NCI-H748 (cell line): Measurements from ENCODE around the gene RETNLB.
A peak's percentile ranks its signal among the peaks of the same experiment; 100 is the strongest.

Experiments used
- DNase-seq: peaks from one replicate; lab custom pipeline; 2025; ENCODE audit not compliant: unreplicated experiment; lab: John Stamatoyannopoulos, UW

The RETNLB gene, protein sequence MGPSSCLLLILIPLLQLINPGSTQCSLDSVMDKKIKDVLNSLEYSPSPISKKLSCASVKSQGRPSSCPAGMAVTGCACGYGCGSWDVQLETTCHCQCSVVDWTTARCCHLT

DNA sequence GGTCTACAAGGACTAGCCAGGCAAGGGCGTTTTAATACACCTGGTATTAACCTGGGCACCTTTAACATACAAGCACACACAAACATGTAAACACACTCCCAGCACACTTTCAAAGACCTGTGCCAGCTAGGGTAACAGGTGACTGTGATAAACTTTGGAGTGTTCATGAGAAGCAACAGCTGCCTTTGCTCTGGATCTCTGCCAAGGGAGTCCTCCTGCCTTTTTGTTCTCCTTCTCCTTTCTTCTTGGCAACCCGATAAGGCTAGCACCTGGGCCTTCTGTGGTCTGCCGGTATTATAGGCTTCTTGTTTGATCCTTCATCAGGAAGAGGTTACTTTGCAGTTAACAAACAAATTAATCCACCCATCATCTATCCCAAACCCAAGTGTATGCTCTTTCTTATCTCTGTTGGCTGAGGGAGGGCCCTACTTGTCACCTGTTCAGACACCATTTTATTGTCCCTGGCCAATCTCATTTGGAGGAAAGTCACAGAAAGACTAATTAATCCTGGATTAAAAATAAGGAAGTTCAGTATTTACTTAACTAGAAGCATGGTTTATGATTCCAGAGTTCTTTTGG, at the start of gene RETNLB:
Gene RETNLB (minus strand): TSS at position 7 of the 579 bp plus-strand sequence. CDS start 225 bp downstream, outside the sequence.
- DNase-seq, result peak; percentile 94

DNA sequence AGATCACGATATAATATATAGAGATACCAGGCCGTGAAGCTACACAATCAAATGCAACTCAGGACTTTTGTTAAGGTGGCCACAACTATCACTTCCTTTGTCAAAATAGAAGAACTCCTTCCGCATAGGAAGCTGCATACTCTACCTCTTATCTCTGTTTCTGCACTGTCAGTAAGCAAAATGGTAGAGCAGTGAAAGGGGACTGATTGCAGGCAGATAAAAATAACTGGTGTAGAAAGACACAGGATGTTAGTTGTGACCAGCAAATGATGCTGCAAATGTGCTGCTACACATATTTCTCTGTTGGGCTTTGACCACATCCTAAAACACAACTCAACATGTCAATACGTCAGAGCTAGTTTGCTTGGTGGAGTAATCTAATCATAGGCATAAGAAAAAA, 49.1 kb upstream of the RETNLB start:
- DNase-seq, result no peak

DNA sequence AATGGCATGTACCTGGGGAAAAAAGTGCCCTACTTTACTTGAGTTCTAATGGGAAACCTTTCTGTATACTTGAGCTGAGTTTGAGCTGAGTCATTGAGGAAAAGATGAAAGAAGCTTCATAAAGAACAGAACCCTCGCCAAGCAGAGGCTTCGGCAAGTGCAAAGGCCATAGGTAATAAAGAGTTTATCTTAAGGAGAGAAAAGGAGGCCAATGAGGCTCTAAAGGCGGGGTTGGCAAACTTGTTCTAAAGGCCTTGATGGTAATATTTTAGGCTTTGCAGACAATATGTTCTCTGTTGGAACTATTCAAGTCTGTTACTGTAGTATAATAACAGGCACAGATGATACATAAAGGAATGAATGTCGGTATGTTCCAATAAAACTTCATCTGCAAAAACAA, 47.8 kb upstream of the RETNLB start:
- no peak for DNase-seq

DNA sequence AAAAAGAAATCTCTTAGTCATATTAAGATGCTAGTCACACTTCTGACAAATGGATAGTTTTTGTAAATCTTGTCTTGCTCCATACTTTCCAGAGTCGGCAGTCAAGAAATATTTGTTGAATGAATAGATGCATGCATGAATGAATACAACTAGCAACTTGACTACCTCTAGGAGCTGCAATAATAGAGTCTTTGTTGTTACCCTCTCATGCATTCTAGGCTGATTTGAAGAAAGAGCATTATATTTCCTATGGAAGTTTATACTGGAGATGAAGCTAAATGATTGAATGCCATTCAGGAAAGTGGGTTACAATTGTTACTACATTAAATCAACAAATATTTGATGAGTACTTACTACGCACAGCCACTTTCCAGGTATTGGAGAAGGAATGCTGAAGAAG, 47.2 kb upstream of the RETNLB start:
- no peak for DNase-seq

DNA sequence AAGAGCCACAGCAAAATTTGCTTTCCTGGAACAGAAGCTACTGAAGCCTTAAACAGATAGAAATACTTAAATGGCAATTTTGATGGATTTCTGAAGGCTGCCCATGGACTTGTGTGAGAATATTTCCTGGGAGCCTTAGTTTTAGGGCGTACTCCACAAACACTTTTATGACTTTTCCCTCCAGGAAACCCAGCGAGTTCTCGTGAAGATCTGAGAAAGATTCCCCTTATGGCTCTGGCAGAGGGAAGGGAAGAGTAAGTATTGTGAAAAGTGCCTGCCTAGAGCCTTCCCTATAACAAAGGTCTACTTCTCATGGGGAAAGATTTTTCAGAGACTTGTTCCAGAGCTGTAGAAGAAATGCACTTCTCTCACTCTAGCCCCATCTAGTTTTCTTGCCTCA, 34.3 kb upstream of the RETNLB start:
- DNase-seq, result no peak

DNA sequence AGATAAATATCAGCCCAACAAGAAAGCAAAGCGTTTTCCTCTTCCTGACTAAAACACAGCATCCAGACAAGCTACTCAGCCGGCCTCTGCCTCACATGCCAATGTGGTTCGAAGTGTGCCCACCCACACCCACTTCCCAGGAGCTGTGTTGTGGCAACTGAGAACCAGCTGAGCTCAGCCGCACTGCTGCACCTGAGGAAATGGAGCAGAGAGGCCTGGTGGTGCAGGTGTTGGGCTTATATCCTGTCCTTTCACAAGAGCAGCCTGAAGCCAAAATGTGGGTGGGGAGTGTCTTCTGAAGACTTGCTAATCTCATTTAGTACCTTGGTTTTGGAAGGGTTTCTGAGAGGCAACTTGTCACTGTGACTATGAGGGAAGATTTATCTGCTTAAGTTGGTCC, 23.0 kb upstream of the RETNLB start:
- no peak for DNase-seq

DNA sequence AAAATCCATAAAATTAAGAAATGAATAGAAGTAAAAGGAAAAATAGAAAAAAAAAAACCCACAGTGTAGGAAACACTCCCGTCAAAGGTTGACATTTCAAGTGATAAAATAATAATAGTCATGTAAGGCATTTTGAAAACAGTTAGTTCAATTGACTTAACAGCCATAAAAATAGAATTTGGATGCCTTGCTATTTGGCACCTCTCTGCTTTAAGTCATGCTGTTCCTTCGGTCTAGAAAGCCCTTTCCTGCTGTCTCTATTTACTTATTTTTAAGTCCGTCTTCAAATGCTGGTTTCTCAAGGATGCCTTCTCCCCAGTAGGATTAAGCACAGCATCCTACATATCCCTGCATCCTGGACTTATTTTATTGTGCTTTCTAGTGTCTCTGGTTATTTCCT, 22.3 kb upstream of the RETNLB start:
- DNase-seq, result no peak

DNA sequence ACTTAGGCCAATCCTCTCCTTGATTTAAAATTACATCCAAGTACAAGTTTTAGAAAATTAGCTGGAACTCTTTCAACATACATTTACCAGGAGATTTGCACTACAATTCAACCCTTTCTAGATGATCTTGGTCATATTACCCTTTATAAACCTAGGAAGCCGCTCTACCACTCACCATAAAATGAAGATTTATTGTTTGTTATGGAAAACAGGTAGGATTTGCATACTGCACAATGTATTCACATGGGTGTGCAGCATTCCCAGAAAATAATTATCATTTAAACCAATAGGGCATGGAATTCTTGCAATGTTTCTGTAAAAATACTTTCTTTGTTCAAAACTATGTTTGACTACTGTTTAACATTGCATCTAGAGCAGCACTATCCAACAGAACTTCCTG, 18.4 kb upstream of the RETNLB start:
- DNase-seq, result no peak

DNA sequence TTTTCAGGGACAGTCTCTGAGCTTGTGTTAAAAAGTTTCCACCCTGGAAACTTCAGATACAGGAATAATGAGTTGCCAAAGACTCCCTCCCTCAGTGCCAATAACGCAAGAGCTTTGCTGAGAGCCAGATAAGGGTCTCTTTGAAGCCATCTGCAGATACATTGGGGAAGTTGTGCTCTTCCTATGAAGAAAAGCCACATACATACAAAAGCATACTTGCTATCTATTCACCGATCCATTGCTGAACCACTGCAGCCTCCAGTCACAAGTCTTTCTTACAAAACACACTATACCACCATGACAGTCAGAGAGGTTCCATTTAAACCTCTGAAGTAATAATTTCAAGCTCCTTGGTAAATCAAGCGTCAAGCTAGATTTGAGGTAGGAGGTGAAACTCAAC, 10.0 kb upstream of the RETNLB start:
- no peak for DNase-seq

DNA sequence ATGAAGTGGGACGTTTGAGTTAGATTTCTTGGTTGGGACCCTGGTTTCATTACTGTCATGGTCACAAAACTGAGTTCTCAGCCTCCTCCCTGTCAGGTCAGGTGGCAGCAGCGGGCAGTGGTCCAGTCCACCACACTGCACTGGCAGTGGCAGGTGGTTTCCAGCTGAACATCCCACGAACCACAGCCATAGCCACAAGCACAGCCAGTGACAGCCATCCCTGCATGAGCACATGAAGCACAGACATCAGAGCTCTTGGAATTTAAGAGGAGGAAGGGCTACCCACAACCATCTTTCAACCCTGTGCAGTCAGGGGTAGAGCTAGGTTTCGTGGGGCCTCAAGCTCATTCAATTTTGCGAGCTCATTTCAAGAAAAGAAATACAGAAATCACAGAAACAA, 1.5 kb downstream of the RETNLB start:
- DNase-seq, result no peak

DNA sequence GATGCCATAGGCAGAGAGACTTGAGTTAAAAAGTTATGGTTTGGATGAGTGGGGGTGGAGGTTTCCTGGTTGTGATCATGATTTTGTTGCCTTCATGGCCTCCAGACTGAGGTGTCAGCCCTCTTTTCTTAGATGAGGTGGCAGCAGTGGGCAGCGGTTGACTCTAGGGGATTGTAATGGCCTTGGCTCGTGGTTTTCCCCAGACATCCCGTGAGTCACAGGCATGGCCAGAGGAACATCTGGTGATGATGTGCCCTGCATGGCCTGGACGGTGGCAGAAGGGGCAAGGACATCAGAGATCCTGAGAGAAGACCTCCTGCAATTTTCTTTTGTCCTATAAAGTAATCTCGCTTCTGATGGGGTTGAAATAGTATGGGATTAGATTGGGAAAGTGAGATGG, 12.4 kb downstream of the RETNLB start:
- DNase-seq, result no peak

DNA sequence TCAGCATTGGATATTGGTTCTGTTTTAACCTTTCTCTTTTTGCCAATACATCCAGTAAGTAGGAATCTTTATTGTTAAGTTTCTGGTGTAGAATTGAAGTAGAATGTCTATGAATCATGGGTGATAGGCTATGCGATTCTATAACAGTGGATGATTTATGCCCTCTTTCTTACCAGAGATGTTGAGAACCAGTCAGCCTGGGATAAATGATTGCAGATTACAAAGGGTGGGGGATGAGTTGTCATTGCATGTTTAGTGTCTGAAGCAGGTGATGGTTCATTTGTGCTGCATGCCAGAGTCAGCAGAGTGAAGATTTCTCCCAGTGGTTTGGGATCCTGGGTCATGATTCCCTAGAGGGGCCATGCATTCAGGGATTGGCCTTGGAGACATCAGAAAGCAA, 14.3 kb downstream of the RETNLB start:
- no peak for DNase-seq

DNA sequence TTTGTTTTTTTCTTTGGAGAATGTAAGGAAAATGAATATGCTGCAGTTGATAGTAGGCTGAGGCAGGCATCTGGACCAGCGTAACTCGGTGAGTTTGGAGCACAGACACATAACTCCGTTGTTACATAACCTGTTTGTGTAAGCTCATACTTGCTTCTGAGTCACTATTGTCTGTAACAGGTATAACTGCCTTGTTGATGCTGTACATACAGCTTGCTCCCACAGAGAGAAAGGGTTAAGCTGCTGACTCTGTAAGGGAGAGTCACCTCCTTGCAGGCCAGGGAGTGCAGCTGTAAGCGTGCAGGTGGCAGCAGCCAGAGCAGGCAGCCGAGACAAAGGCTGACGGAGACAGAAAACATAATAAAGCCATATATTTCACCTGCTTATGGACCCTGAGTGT, 20.4 kb downstream of the RETNLB start:
- peak; percentile 41 for DNase-seq

DNA sequence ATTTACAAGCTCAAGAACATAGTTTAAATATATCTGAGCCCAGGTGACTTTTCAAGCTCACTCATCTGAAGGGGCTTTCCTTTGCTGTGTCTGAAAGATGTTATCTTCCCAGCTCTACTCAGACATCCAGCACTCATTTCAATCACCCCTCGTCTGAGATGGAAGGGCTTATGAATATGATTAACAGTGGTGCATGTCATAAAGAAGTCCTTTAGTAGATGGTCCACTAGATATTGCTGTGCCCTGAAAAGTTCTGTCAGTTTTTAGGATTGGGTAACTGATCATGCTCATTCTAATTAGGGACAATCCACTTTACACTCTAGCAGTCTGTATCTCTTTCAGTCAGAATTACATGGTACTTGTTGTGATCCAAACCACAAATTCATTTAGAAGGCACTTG, 28.3 kb downstream of the RETNLB start:
- no peak for DNase-seq

DNA sequence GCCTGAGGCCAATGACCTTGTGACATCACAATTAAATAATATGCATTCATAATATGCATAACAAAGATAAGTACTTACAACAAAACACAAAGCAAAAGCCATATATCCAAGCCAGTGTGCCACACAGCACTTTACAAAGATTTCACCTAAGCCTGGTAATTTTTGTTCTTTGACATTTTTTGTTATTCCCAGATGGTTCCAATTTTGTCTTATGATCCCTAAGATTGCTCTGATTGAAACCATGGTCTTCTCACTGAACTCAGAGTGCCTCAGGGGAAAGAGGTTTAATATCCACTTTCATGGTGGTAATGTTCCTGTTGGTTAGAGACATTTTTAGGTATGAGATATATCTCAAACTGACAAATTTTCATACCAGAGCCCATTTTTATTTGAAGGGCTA, 29.1 kb downstream of the RETNLB start:
- no peak for DNase-seq

DNA sequence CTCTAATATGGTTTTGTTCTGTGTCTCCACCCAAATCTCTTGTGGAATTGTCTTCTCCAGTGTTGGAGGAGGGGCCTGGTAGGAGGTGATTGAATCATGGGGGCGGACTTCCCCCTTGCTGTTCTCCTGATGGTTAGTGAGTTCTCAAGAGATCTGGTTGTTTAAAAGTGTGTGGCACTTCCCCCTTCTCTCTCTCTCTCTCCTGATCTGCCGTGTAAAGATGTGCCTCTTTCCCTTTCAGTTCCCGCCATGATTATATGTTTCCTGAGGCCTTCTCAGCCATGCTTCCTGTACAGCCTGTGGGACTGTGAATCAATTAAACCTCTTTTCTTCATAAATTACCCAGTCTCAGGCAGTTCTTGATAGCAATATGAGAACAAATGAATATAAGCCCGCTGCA, 33.1 kb downstream of the RETNLB start:
- DNase-seq, result no peak

DNA sequence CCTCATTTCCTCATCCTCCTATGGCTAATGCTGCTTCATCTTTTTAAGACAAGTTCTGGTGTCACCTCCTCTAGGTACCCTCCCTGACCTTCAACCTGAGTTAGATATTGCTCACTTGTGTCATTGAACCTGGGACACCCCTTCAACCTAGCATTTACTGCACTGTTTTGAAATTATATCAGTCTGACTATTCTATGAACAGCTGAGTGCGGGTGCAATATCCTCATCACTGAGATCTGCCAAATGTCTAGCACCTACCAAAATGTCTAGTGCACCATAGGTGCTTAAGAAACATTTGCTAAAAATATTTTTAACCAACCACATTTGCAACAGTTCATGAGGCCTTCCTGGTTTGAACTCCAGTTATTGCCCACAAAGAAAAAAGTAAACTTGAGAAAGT, 34.5 kb downstream of the RETNLB start:
- no peak for DNase-seq

DNA sequence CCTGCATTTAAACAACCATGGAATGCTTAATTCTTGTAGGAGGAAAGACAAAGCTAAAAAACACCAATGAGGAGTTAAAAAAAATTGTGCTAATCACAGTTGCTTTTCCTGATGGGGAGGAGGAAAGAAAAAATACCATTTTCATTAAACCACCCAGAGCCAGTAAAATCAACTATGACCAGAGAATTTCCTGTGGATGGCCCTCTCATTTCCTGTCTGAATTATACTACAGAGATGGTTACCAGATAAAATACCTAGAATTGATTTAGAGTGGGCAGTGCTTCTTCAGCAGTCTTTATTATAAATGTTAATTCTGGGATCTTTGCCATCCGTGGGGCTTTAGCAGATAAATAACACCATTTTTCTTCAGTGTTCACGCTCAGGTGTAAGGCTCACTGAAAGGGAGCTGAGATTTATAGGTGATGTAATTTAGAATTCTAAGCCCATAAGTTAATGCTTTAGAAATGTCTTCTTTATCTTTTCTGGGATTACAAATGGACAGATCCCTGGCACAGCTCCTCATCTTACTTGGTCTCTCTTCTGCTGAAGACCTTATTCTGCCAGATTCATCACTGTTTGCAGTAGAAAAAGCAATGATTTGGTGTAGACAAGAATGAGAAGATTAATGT, 37.9 kb downstream of the RETNLB start:
- no peak for DNase-seq

DNA sequence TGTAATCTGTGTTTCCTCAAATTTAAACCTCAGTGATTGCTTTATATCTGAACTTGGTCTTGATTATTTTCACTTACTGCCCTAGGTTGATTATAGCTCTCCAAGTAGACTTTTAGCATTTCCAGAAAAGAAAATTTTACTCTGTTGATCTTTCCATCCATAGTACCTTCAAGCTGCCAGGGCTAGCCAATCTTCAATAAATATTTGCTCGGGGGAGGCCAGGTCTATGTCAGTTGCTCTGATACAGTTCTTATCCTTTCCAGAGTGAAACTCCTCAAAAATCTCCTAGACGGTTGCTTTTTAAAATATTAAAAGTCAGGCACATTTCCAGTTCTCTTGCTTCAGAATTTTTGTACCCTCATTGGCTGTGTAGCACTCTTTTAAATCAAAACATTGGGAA, 38.8 kb downstream of the RETNLB start:
- no peak for DNase-seq

DNA sequence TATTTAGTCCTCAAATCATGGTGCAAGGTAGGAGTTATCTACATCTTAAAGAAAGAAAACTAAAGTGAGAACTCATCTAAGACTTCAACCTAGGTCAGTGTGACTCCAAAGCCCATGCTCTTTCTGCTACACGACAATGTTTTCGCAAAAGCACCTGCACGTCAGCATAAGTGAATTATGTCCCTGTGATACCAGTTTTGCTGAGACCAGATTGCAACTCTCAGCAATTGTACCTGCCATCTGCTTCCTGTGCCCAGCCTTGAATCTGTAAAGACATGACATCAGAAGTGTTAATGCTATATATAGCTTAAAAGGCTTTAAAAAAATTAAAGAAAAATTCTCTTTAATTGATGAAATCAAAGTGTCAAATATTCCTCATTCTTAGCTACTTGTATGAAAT, 43.4 kb downstream of the RETNLB start:
- DNase-seq, result peak; percentile 23

DNA sequence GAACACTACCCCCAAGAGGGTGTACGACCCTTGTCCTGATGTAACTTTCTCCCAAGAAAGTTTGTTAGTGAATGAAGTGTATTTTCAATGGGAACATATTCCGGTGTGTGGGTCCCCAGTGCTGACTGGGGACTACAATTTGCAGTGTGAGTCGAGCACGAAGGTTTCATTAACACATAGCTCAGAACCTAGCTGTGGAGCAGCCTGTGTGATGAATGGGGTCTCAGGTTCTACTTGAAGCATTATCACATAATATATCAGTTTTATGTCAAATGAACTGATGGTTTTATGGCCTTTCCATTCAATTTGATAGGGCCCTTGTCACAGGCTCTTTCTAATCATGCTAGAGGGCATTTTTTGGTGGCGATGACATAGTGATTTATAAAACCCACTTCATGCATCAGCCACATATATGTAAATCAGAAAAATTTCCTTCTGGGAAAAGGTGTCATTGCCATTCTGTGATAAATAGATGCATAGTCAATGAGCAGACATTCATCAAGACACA, 44.1 kb downstream of the RETNLB start:
- no peak for DNase-seq
